GM12892 (cell line): Measurements from ENCODE around the gene SUGCT.

Experiments used
- DNase-seq: peaks from one replicate; pipeline ENCODE4 v3.0.0; 2011; ENCODE audit not compliant: insufficient read length
- FAIRE-seq: peaks from 2 replicates; lab custom pipeline; 2011; peaks lifted over from hg19 to GRCh38; lab: Jason Lieb, UNC
- POLR2A ChIP-seq: IDR thresholded peaks from 2 replicates; pipeline ENCODE4 v1.6.1; 2011; ENCODE audit warnings: low read depth, low read length, control low read depth
- POLR2AphosphoS5 ChIP-seq: IDR thresholded peaks from 2 replicates; pipeline ENCODE4 v1.6.1; 2011; ENCODE audit warnings: low read depth, low read length, control low read depth
- TAF1 ChIP-seq: IDR thresholded peaks from 2 replicates; pipeline ENCODE4 v1.6.1; 2011; ENCODE audit warnings: low read depth, mild to moderate bottlenecking, control low read depth, low read length, borderline replicate concordance

Gene SUGCT

GRCh38 chr7:40881405-40881926 is 746.7 kb downstream of the SUGCT start:
- FAIRE-seq (no peak), DNase-seq (no peak)
- no peak for TF ChIP-seq TAF1

DNA sequence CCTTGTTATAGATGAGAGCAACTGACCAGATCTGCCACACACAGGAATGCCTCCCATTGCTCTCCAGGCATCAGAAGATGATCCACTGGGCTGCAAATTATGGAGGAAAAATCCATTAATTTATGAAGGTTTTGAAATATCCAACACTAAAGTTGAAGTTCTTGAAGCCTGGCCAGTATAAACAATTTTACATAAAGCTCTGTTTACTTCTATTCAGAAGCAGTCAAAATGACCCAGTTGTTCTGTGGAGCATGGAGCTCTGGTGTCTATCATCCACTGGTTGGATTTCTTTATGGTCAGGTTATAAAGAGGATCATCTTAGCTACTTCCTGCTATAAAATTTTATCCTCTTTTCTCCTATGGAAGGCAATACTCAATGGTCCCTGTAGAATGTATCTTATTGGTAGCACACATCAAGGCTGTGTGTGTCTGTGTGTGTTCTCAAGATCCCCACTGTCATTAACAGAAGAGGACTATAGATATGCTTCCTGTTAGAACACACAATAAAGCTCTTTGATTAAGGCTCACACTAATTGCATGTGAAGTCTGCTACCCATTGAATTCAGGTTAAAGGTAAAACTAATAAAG is 747.4 kb downstream of the SUGCT start:
- TF ChIP-seq TAF1 (no peak), POLR2A (no peak), POLR2AphosphoS5 (no peak)
- DNase-seq (no peak), FAIRE-seq (no peak)

DNA sequence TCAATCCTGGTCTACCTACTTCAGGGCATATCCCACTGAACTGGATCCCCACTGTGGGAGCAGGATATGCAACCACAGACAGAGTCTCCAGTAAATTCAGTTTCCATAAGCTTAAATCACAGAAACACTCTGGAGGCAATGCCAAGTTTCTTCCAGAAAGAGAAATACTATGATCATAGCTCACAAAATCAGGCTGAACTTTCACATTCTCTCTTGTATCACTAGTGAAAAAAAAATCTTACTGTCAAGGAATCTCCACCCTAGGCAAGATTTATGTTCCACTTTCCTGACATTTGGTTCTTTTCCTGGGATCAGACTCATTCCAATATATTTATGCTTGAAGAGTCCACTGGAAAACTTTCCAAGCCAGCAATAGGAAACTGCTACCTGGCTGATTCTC is 749.0 kb downstream of the SUGCT start:
- TF ChIP-seq POLR2A (no peak), POLR2AphosphoS5 (no peak), TAF1 (no peak)
- FAIRE-seq, result no peak

DNA sequence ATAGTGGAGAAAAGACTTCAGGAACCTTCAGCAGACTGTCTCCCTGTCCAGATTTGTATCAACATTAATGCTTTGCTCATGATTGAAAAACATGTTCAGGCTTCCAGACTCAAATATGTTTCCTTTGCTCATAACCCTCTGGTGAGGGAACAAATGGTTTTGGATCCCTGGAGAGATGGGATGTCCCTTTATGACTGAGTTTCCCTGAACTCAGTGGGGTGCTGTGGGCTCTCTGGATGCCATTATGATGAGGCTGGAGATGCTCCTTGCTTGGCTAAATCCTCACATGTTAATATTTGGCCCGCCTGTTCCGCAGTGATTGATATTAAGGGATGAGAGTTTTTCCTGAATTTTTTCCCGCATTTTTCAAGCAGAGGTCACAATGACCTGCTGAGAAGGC is 749.4 kb downstream of the SUGCT start:
- TF ChIP-seq POLR2AphosphoS5 (no peak), TAF1 (no peak), POLR2A (no peak)
- DNase-seq (no peak), FAIRE-seq (no peak)

More for the DNA sequence above, 749.0 kb downstream of the SUGCT start:
- DNase-seq, result no peak

- no peak for FAIRE-seq
- TF ChIP-seq POLR2A (no peak), POLR2AphosphoS5 (no peak), TAF1 (no peak)
- DNase-seq, result no peak
Observed at GRCh38 chr7:40885503-40885902, 750.7 kb downstream of the SUGCT start.

- no peak for TF ChIP-seq TAF1
- TF ChIP-seq POLR2AphosphoS5, result no peak
- TF ChIP-seq POLR2A, result no peak
- no peak for FAIRE-seq
- DNase-seq, result no peak
Observed at GRCh38 chr7:40887099-40887498, 752.3 kb downstream of the SUGCT start.

DNA sequence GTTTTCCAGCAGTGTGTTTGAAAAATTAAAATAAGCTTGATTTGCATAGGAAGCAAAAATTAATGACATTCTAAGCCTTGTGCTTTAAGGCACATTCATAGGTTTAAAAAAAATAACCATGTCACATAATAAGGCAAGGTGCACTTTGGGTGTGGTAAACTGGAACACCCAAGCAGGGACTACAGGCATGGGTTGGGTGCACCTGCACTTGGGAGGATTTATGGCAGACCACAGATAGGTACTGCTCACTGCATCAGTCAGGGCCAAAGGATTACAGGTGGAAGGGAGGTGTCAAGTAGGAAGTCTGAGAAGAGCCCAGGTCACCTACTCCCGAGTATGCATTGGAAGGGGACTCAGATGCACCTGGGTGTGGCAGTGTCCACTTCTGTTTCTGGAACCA is 753.7 kb downstream of the SUGCT start:
- TF ChIP-seq POLR2AphosphoS5 (no peak), TAF1 (no peak), POLR2A (no peak)
- FAIRE-seq, result no peak
- DNase-seq, result no peak

- TF ChIP-seq POLR2A (no peak), POLR2AphosphoS5 (no peak), TAF1 (no peak)
- FAIRE-seq (no peak), DNase-seq (no peak)
Observed at GRCh38 chr7:40889099-40889498, 754.3 kb downstream of the SUGCT start.

DNA sequence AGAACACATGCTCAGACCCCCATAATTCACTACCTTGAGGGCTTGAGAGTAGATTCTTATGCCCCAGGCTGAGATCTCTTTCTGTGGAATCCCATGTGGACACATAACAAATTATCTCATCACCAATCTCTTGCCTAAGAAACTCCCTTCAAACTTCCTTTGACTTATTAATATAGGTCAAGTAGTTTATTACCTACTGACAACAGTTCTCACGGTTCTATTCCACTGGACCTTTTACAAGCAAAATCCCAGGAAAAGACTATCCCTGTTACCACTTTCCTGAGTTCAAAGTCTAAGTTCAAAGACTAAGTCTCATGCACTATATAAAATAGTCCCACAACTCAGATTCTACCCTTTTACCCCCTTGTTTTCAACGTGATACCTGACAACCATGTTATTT is 754.7 kb downstream of the SUGCT start:
- TF ChIP-seq POLR2AphosphoS5 (no peak), TAF1 (no peak), POLR2A (no peak)
- no peak for FAIRE-seq
- DNase-seq, result no peak

GRCh38 chr7:40890088-40890692 is 755.4 kb downstream of the SUGCT start:
- TF ChIP-seq POLR2A, result no peak
- TF ChIP-seq POLR2AphosphoS5, result no peak
- TF ChIP-seq TAF1, result no peak
- FAIRE-seq (no peak), DNase-seq (no peak)

DNA sequence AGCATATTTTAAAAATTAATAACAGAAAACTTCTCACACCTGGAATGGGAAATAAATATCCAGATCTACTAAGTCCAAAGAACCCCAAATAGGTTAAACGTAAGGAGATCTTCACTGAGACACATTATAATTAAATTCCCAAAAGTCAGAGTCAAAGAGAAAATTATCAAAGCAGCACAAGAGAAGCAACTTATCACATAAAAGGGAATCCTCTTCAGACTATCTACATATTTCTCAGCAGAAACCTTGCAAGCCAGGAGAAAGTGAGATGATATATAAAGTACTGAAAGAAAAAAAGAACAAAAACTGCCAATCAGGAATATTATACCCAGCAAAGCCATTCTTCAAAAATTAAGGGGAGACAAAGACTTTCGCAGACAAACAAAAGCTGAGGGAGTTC is 756.4 kb downstream of the SUGCT start:
- TF ChIP-seq POLR2A (no peak), TAF1 (no peak), POLR2AphosphoS5 (no peak)
- no peak for FAIRE-seq
- no peak for DNase-seq

DNA sequence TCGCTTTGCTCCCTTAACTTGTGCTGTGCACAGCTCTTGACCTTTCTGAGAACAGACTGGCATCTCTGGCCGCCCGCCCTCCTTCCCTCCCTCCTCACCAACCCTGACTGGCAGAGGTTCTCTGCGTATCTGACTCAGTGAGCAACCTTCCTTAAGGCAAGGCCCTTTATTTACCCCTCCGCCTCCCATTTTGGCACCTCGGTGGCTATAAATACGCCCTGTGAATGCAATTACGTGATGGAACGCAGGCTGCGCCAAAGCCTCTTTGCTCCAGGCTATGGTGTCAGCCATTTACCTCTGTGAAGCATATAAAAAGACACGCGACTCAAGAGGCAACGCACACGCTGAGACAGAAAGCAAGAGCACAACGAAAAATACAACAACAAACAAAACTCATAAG is 764.3 kb downstream of the SUGCT start:
- DNase-seq (no peak), FAIRE-seq (no peak)
- TF ChIP-seq TAF1 (no peak), POLR2AphosphoS5 (no peak), POLR2A (no peak)
